Measurements from ENCODE around the gene KRT6A. TPM values are rescaled to one million over a fixed set of nuclear protein-coding genes. Genes with fewer than 3 reads are reported as not detected.

Gene KRT6A
- not detected for total RNA-seq
- not detected for polyA plus RNA-seq

- CTCF ChIA-PET, result no interaction called here
- POLR2A ChIA-PET, result no interaction called here
These were observed at the start of gene KRT6A for GRCh38 chr12:52493172-52493571. Gene KRT6A, minus strand, starts transcription at chr12:52493257. Its CDS starts 69 bp downstream, at chr12:52493188.

GRCh38 chr12:52542157-52542556, 49.1 kb upstream of the KRT6A start:
- no peaks in the 10 kb centered on the region for H3K27me3 ChIP-seq (ENCODE audit: insufficient read depth, low read length, poor library complexity, severe bottlenecking)
- no peak for DNase-seq
- H3K27ac ChIP-seq (ENCODE audit: low read depth, low read length), result no peak overlapping the region
- ChIA-PET CTCF (no interaction called here), POLR2A (no interaction called here)
- peaks cover 6 to 14% of the 10 kb centered on the region in 2 donors for H3K27me3 Mint-ChIP-seq
- H3K4me3 ChIP-seq (ENCODE audit: low read length), result no peak overlapping the region
- no peaks in the 10 kb centered on the region for H3K36me3 Mint-ChIP-seq
- no peak overlapping the region for H3K4me3 Mint-ChIP-seq
- no peaks in the 10 kb centered on the region for H3K9me3 ChIP-seq (ENCODE audit: low read length)
- no peak overlapping the region for H3K27ac Mint-ChIP-seq
- H3K4me1 Mint-ChIP-seq, result peaks cover 0 to 9% (median under 1%) of the 10 kb centered on the region in 3 donors
- no peaks in the 10 kb centered on the region for H3K4me1 ChIP-seq (ENCODE audit: insufficient read depth, low read length)
- no peaks in the 10 kb centered on the region for H3K9me3 Mint-ChIP-seq
- no peaks in the 10 kb centered on the region for H3K36me3 ChIP-seq (ENCODE audit: insufficient read depth, low read length)

More at GRCh38 chr12:52493172-52493571, at the start of gene KRT6A:
- no peaks in the 10 kb centered on the region for H3K27me3 ChIP-seq (ENCODE audit: insufficient read depth, low read length, poor library complexity, severe bottlenecking)
- DNase-seq, result no peak
- H3K4me3 Mint-ChIP-seq, result no peak within 1 kb of the TSS
- no peaks in the 10 kb centered on the region for H3K36me3 Mint-ChIP-seq
- peaks cover 0 to 4% (median 2%) of the 10 kb centered on the region in 3 donors for H3K4me1 Mint-ChIP-seq
- H3K4me1 ChIP-seq (ENCODE audit: insufficient read depth, low read length), result no peaks in the 10 kb centered on the region
- no peak within 1 kb of the TSS for H3K4me3 ChIP-seq (ENCODE audit: low read length)
- no peak within 1 kb of the TSS for H3K27ac ChIP-seq (ENCODE audit: low read depth, low read length)
- H3K27me3 Mint-ChIP-seq, result peaks cover 24 to 52% of the 10 kb centered on the region in 2 donors
- no peaks in the 10 kb centered on the region for H3K9me3 ChIP-seq (ENCODE audit: low read length)
- H3K9me3 Mint-ChIP-seq, result no peaks in the 10 kb centered on the region
- H3K36me3 ChIP-seq (ENCODE audit: insufficient read depth, low read length), result no peaks in the 10 kb centered on the region
- H3K27ac Mint-ChIP-seq, result no peak within 1 kb of the TSS

GRCh38 chr12:52541709-52542108, 48.7 kb upstream of the KRT6A start:
- Mint-ChIP-seq H3K27me3 (peaks cover 10 to 13% of the 10 kb centered on the region in 2 donors), H3K4me3 (no peak overlapping the region), H3K9me3 (no peaks in the 10 kb centered on the region), H3K4me1 (peaks cover 0 to 7% (median 0%) of the 10 kb centered on the region in 3 donors), H3K36me3 (no peaks in the 10 kb centered on the region), H3K27ac (no peak overlapping the region)
- Histone ChIP-seq H3K27ac (ENCODE audit: low read depth, low read length) (no peak overlapping the region), H3K4me1 (ENCODE audit: insufficient read depth, low read length) (no peaks in the 10 kb centered on the region), H3K9me3 (ENCODE audit: low read length) (no peaks in the 10 kb centered on the region), H3K4me3 (ENCODE audit: low read length) (no peak overlapping the region), H3K27me3 (ENCODE audit: insufficient read depth, low read length, poor library complexity, severe bottlenecking) (no peaks in the 10 kb centered on the region), H3K36me3 (ENCODE audit: insufficient read depth, low read length) (no peaks in the 10 kb centered on the region)
- DNase-seq, result no peak
- ChIA-PET CTCF (no interaction called here), POLR2A (no interaction called here)

- Histone ChIP-seq H3K27me3 (ENCODE audit: insufficient read depth, low read length, poor library complexity, severe bottlenecking) (no peaks in the 10 kb centered on the region), H3K27ac (ENCODE audit: low read depth, low read length) (no peak overlapping the region), H3K4me3 (ENCODE audit: low read length) (no peak overlapping the region), H3K36me3 (ENCODE audit: insufficient read depth, low read length) (no peaks in the 10 kb centered on the region), H3K9me3 (ENCODE audit: low read length) (no peaks in the 10 kb centered on the region), H3K4me1 (ENCODE audit: insufficient read depth, low read length) (no peaks in the 10 kb centered on the region)
- DNase-seq, result no peak
- POLR2A ChIA-PET, result no interaction called here
- Mint-ChIP-seq H3K4me1 (peaks cover 0 to 6% (median 0%) of the 10 kb centered on the region in 3 donors), H3K4me3 (no peak overlapping the region), H3K27me3 (peaks cover 4 to 10% of the 10 kb centered on the region in 2 donors), H3K36me3 (no peaks in the 10 kb centered on the region), H3K27ac (no peak overlapping the region), H3K9me3 (no peaks in the 10 kb centered on the region)
- CTCF ChIA-PET, result no interaction called here
These were observed 47.5 kb upstream of the KRT6A start for GRCh38 chr12:52540531-52540930.

GRCh38 chr12:52539821-52540173, 46.7 kb upstream of the KRT6A start:
- Histone ChIP-seq H3K36me3 (ENCODE audit: insufficient read depth, low read length) (no peaks in the 10 kb centered on the region), H3K4me3 (ENCODE audit: low read length) (no peak overlapping the region), H3K27me3 (ENCODE audit: insufficient read depth, low read length, poor library complexity, severe bottlenecking) (no peaks in the 10 kb centered on the region), H3K4me1 (ENCODE audit: insufficient read depth, low read length) (no peaks in the 10 kb centered on the region), H3K9me3 (ENCODE audit: low read length) (no peaks in the 10 kb centered on the region), H3K27ac (ENCODE audit: low read depth, low read length) (no peak overlapping the region)
- H3K4me1 Mint-ChIP-seq, result peaks cover 0 to 6% (median 0%) of the 10 kb centered on the region in 3 donors
- H3K4me3 Mint-ChIP-seq, result no peak overlapping the region
- no peaks in the 10 kb centered on the region for H3K9me3 Mint-ChIP-seq
- H3K27me3 Mint-ChIP-seq, result peaks cover 4 to 10% of the 10 kb centered on the region in 2 donors
- ChIA-PET POLR2A (no interaction called here), CTCF (no interaction called here)
- DNase-seq, result no peak
- H3K36me3 Mint-ChIP-seq, result no peaks in the 10 kb centered on the region
- no peak overlapping the region for H3K27ac Mint-ChIP-seq

GRCh38 chr12:52539083-52539820, 46.2 kb upstream of the KRT6A start:
- ChIA-PET POLR2A (no interaction called here), CTCF (no interaction called here)
- peaks cover 4 to 11% of the 10 kb centered on the region in 2 donors for H3K27me3 Mint-ChIP-seq

GRCh38 chr12:52537101-52537500, 44.0 kb upstream of the KRT6A start:
- CTCF ChIA-PET, result interaction anchor here (1.7 kb wide), 1 partner anchor 334 kb away, joined by 3 read pairs; no protein-coding TSS in a partner anchor
- Mint-ChIP-seq H3K27me3 (peaks cover 4 to 8% of the 10 kb centered on the region in 2 donors), H3K9me3 (no peaks in the 10 kb centered on the region), H3K27ac (peak overlapping the region in 1 of 8 donors; percentile 51), H3K4me3 (no peak overlapping the region), H3K4me1 (no peaks in the 10 kb centered on the region), H3K36me3 (no peaks in the 10 kb centered on the region)
- H3K9me3 ChIP-seq (ENCODE audit: low read length), result no peaks in the 10 kb centered on the region
- no peak overlapping the region for H3K27ac ChIP-seq (ENCODE audit: low read depth, low read length)
- H3K36me3 ChIP-seq (ENCODE audit: insufficient read depth, low read length), result no peaks in the 10 kb centered on the region
- POLR2A ChIA-PET, result no interaction called here
- no peaks in the 10 kb centered on the region for H3K27me3 ChIP-seq (ENCODE audit: insufficient read depth, low read length, poor library complexity, severe bottlenecking)
- H3K4me1 ChIP-seq (ENCODE audit: insufficient read depth, low read length), result no peaks in the 10 kb centered on the region
- no peak overlapping the region for H3K4me3 ChIP-seq (ENCODE audit: low read length)
- no peak for DNase-seq

More at GRCh38 chr12:52539083-52539820, 46.2 kb upstream of the KRT6A start:
- Mint-ChIP-seq H3K27ac (no peak overlapping the region), H3K36me3 (no peaks in the 10 kb centered on the region), H3K4me3 (no peak overlapping the region), H3K4me1 (peaks cover 0 to 6% (median 0%) of the 10 kb centered on the region in 3 donors), H3K9me3 (no peaks in the 10 kb centered on the region)
- no peaks in the 10 kb centered on the region for H3K4me1 ChIP-seq (ENCODE audit: insufficient read depth, low read length)
- H3K36me3 ChIP-seq (ENCODE audit: insufficient read depth, low read length), result no peaks in the 10 kb centered on the region
- H3K9me3 ChIP-seq (ENCODE audit: low read length), result no peaks in the 10 kb centered on the region
- H3K27me3 ChIP-seq (ENCODE audit: insufficient read depth, low read length, poor library complexity, severe bottlenecking), result no peaks in the 10 kb centered on the region
- DNase-seq, result no peak
- H3K4me3 ChIP-seq (ENCODE audit: low read length), result no peak overlapping the region
- H3K27ac ChIP-seq (ENCODE audit: low read depth, low read length), result no peak overlapping the region

GRCh38 chr12:52535574-52535973, 42.5 kb upstream of the KRT6A start:
- H3K4me1 Mint-ChIP-seq, result no peaks in the 10 kb centered on the region

More at GRCh38 chr12:52535574-52535973, 42.5 kb upstream of the KRT6A start:
- Histone ChIP-seq H3K4me1 (ENCODE audit: insufficient read depth, low read length) (no peaks in the 10 kb centered on the region), H3K9me3 (ENCODE audit: low read length) (no peaks in the 10 kb centered on the region), H3K27me3 (ENCODE audit: insufficient read depth, low read length, poor library complexity, severe bottlenecking) (no peaks in the 10 kb centered on the region), H3K4me3 (ENCODE audit: low read length) (no peak overlapping the region), H3K36me3 (ENCODE audit: insufficient read depth, low read length) (no peaks in the 10 kb centered on the region), H3K27ac (ENCODE audit: low read depth, low read length) (no peak overlapping the region)
- Mint-ChIP-seq H3K27ac (no peak overlapping the region), H3K9me3 (no peaks in the 10 kb centered on the region), H3K4me3 (no peak overlapping the region), H3K27me3 (peaks cover 8 to 9% of the 10 kb centered on the region in 2 donors), H3K36me3 (no peaks in the 10 kb centered on the region)
- DNase-seq, result no peak
- CTCF ChIA-PET, result no interaction called here
- POLR2A ChIA-PET, result no interaction called here

Measured in CD8-positive, alpha-beta memory T cell (primary cell).